GM19467 (cell line): ENCODE data around the gene CDRT4.

Source experiments
- ATAC-seq: cut with Tn5 transposase; IDR thresholded peaks from one replicate; pipeline ENCODE4 v1.9.1; 2021; ENCODE audit warnings: mild to moderate bottlenecking, moderate library complexity; ENCODE audit not compliant: unreplicated experiment

Gene CDRT4

DNA sequence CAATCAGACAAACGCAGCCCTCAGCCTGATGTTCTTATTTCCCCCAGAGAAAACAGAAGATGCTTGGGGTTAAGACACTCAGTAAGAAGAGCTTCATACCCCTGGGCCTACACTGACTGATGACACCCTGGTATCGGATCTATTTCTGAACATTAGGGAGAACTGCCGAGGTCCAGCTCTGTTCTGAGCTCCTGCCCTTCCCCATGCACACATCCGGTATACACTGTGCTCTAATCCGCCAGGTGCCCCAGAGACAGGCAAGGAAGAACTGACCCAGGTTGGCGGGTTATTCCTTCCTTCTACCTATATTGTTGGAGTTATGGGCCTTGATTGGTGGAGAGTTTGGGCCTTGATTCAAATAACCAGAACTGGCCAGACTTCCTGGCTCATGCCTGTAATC lies 68.0 kb downstream of the CDRT4 start:
- ATAC-seq, result no peak

DNA sequence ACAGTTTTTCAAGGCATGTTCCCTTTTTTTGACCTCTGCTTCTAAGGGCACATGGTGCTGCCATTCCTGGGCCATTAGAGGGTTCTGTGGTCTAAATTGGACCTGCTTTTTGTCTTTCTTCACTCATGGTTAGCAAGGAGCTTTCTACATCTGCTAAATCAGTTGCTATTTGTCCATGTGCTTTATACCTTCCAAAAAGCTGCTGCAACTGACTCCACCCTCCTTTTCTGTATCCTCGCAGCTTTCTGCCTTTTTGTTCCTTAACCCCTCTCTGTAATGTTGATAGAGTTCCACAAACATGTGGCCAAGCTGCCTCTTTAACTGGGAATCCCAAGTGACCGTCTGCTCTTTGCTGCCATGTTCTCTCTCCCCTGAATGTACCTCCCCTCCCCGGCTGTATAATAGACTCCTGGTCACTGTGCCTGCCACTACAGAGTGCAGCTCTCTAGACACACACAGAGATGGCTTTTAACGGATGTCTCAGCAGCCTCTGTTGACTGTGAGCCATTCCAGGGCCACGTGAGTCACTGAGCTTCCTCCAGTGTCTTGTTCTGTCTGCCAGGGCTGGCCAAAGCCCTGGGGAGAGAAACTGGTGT lies 68.6 kb downstream of the CDRT4 start:
- ATAC-seq, result no peak

DNA sequence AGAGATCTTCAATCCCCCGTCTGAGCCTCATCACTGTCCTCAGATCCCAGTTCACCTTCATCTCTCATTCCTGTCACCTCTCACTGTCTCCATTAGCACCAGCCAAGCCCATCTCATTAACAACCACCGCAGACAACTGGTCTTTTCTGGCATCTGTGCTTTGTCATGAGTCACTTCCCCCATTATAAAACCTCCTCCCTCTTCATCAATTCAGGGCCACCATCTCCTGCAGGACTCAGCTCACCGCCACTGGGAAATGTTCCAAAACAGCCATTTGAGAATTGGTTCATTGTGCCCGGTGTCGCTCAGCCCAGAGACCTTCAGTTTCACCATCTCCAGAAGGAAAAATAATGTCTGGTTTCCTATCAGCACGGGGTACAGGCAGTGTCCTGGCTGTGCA lies 69.1 kb downstream of the CDRT4 start:
- ATAC-seq, result no peak

DNA sequence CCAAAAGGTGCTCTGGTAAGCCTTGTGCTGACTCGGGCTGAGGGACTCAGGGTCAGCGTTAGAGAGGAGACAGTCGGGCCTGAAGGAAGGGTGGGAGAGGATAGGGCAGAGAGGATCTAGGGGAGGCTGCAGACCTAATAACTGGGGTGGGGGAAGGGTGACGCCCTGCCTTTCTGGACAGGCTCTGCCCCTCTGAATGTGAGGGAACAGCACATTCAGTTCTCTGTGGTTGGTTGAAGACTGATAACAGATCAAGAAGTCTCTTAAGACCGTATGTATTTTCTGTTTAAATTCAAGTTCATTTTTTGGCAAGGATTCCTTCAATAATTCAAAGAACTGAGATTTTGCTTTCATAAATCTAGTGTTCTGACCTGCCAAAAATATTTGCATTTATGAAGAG lies 69.8 kb downstream of the CDRT4 start:
- no peak for ATAC-seq

DNA sequence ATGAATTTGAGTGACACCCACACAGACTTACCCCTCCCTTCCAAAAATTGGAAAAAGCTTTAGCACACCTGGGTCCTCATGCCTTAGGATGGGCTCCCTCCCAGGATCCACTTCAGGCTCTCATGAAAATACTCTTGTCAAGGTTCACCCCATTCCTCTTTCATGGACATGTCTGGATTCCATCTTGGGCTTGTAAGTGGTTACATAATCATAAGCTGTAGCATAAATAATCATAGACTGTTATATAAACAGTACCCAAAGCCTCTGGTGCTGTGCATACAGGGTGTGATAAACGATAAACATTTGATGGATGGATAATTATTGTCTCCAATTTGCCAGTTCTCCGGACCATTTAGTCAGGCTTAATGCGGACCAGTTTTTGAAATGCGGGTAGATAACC lies 72.3 kb downstream of the CDRT4 start:
- ATAC-seq, result no peak

DNA sequence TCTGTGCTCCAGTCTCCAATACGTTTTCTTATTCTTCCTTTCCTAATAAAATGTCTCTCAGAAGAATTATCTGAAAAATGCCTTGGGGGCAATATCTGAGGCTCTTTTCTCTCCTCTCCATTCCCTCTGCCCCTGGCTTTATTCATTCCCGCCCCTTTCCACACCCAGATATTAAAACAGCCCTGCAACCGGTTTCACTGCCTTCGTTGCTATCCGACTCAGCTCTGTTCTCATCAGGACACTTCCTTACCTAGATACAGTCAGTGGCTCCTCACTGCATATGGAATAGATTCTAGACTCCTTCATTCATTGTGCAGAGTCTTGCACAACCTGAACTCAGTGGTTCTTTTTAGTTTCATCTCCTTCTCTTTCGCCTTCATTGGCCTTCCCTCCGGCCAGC lies 74.0 kb downstream of the CDRT4 start:
- no peak for ATAC-seq

DNA sequence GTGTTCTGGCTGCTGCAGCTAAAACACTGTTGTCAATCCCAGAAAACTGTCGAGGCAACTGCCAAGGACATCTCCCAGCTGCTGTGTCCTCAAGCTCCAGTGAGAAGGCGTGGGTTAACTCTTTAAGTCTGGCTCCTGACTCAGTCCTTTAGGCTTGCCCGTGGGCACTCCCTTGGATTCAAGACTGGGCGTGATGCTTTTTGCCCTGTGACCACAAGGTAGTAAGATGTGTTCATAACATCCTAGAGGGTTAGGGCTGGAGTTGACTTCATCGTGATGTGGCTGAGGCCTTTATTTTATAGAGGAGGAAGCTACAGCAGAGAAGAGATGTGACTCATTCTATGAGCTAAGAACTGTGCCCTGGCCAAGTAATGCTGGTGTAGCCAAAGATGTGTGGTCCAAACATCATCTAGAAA lies 75.1 kb downstream of the CDRT4 start:
- ATAC-seq, result no peak

DNA sequence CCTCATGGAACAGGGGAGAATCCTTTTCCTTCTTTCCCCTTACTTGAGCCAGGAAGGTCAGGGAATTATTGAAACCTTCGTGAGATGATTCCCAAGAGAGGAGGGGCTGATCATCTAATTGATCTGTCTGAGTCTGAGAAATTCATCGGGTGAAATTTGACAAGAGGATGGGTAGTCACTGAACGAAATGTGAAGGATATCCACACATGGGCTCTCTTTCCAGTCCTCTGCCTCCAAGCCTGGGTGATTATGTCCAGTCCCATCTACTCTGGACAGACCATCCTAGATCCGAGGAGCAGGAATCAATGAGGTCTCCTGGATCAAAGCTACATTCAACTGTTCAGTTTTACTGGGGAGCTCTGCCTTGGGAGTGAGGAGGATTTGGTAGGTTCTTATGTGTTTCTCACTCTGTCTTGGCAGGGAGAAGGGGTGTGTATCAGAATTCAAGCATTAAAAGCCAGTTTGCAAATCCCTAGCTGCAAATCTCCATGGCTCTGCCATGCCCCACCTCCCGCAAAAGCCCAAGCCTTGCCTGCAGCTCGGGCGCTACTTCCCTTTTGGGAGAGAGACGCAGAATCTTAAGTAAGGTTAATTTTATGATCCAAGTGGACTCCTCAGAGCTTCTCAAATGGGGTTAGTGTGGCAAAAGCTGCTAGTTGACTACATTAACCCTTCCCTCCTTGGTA lies 78.9 kb downstream of the CDRT4 start:
- no peak for ATAC-seq

DNA sequence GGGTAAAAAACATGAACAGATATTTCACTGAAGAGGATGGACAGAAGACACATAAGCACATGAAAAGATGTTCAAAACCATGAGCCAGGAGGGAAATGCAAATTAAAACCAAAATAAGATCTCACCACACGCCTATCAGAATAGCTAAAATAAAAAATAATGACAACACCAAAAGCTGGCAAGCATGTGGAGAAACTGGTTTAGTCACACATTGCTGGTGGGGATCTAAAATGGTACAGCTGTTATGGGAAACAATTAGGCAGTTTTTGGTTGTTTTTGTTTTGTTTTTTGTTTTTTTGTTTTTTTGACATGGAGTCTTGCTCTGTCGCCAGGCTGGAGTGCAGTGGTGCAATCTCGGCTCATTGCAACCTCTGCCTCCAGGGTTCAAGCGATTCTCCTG lies 81.3 kb downstream of the CDRT4 start:
- no peak for ATAC-seq
